Progenitor cell of endocrine pancreas (in vitro differentiated cells): ENCODE measurements around the gene CFAP410. TPM values are rescaled to one million over a fixed set of nuclear protein-coding genes. Genes with fewer than 3 reads are reported as not detected.

Source experiments
- DNase-seq: peaks from one replicate; pipeline ENCODE4 v3.0.0; 2021; ENCODE audit warnings: low spot score; ENCODE audit not compliant: unreplicated experiment
- H3K27ac Mint-ChIP-seq: 2 replicates; pipeline ENCODE4 v1.8.0; 2021; ENCODE audit warnings: mild to moderate bottlenecking, moderate library complexity, mixed read lengths
- H3K27me3 Mint-ChIP-seq: 2 replicates; pipeline ENCODE4 v1.8.0; 2021; ENCODE audit warnings: mixed read lengths
- H3K36me3 Mint-ChIP-seq: 2 replicates; pipeline ENCODE4 v1.8.0; 2022; ENCODE audit warnings: mixed read lengths; ENCODE audit not compliant: insufficient read depth
- H3K4me1 Mint-ChIP-seq: 2 replicates; pipeline ENCODE4 v1.8.0; 2021; ENCODE audit warnings: low read depth, mixed read lengths
- H3K4me3 Mint-ChIP-seq: 2 replicates; pipeline ENCODE4 v1.8.0; 2021; ENCODE audit warnings: low read depth, mild to moderate bottlenecking, moderate library complexity, mixed read lengths
- H3K9me3 Mint-ChIP-seq: 2 replicates; pipeline ENCODE4 v1.8.0; 2021; ENCODE audit warnings: low read depth, mixed read lengths
- CTCF ChIP-seq: fragments of 200-600 bp; sonication (generic); IDR thresholded peaks from one replicate; pipeline ENCODE4 v1.5.0; 2021; ENCODE audit warnings: antibody characterized with exemption, mild to moderate bottlenecking; ENCODE audit not compliant: unreplicated experiment
- total RNA-seq: library from RNA; stranded (reverse); gene quantifications from 2 replicates; pipeline ENCODE4 v1.2.1, GENCODE V29; 2021

Gene CFAP410
- total RNA-seq, 1 donor from 2014 or later, result 32.4 TPM

- Mint-ChIP-seq H3K27ac (no peak overlapping the region), H3K9me3 (no peaks in the 10 kb centered on the region), H3K27me3 (no peaks in the 10 kb centered on the region), H3K36me3 (no peaks in the 10 kb centered on the region), H3K4me3 (peak overlapping the region; percentile 24), H3K4me1 (peaks cover 16% of the 10 kb centered on the region)
- no peak for DNase-seq
- TF ChIP-seq CTCF, result no peak
Observed at GRCh38 chr21:44298301-44298700, 40.9 kb downstream of the CFAP410 start.

- Mint-ChIP-seq H3K27ac (no peak overlapping the region), H3K4me3 (peak overlapping the region; percentile 24)
Observed at GRCh38 chr21:44297525-44298290, 41.5 kb downstream of the CFAP410 start.

GRCh38 chr21:44296916-44297315, 42.3 kb downstream of the CFAP410 start:
- Mint-ChIP-seq H3K4me1 (peaks cover 5% of the 10 kb centered on the region), H3K27me3 (no peaks in the 10 kb centered on the region), H3K27ac (no peak overlapping the region), H3K36me3 (no peaks in the 10 kb centered on the region), H3K9me3 (no peaks in the 10 kb centered on the region), H3K4me3 (no peak overlapping the region)
- no peak for TF ChIP-seq CTCF
- DNase-seq, result no peak

More at GRCh38 chr21:44297525-44298290, 41.5 kb downstream of the CFAP410 start:
- peaks cover 11% of the 10 kb centered on the region for H3K4me1 Mint-ChIP-seq
- DNase-seq, result peak; percentile 75
- peak; percentile 85 for TF ChIP-seq CTCF
- no peaks in the 10 kb centered on the region for H3K9me3 Mint-ChIP-seq
- no peaks in the 10 kb centered on the region for H3K27me3 Mint-ChIP-seq
- no peaks in the 10 kb centered on the region for H3K36me3 Mint-ChIP-seq

- Mint-ChIP-seq H3K4me3 (no peak overlapping the region), H3K27me3 (no peaks in the 10 kb centered on the region), H3K27ac (no peak overlapping the region), H3K4me1 (peaks cover 5% of the 10 kb centered on the region), H3K9me3 (no peaks in the 10 kb centered on the region), H3K36me3 (no peaks in the 10 kb centered on the region)
- no peak for DNase-seq
- TF ChIP-seq CTCF, result no peak
Observed at GRCh38 chr21:44296103-44296519, 43.1 kb downstream of the CFAP410 start.

GRCh38 chr21:44295646-44296045, 43.5 kb downstream of the CFAP410 start:
- no peaks in the 10 kb centered on the region for H3K27me3 Mint-ChIP-seq
- DNase-seq, result no peak
- no peaks in the 10 kb centered on the region for H3K36me3 Mint-ChIP-seq
- no peak overlapping the region for H3K27ac Mint-ChIP-seq
- no peaks in the 10 kb centered on the region for H3K9me3 Mint-ChIP-seq
- H3K4me1 Mint-ChIP-seq, result peaks cover 2% of the 10 kb centered on the region
- no peak overlapping the region for H3K4me3 Mint-ChIP-seq
- no peak for TF ChIP-seq CTCF
